MCF 10A (cell line): ENCODE data around the gene PARK7. TPM values are rescaled to one million over a fixed set of nuclear protein-coding genes. Genes with fewer than 3 reads are reported as not detected.

Experiments used
- BruUV-seq: library from RNA; stranded (reverse); fragments of 400-500 nt; replicated peaks from 2 replicates; lab custom pipeline; 2021; lab: Mats Ljungman, UMichigan
- CTCF ChIA-PET: fragments of 300-600 bp; sonication (Branson Sonifier 250); formaldehyde crosslinking; extraction: SDS; loops from one replicate; lab custom pipeline; 2021; ENCODE audit warnings: antibody characterized with exemption, inconsistent platforms; lab: Yijun Ruan, JAX
- POLR2A ChIA-PET: fragments of 300-600, 350-650 bp; sonication (Branson Sonifier 250); formaldehyde crosslinking; extraction: SDS; loops from one replicate; lab custom pipeline; 2020; ENCODE audit warnings: antibody characterized with exemption, inconsistent platforms; lab: Yijun Ruan, JAX
- DNase-seq: peaks from one replicate; pipeline ENCODE4 v3.0.0-alpha.2; 2018; ENCODE audit not compliant: unreplicated experiment
- H3K27ac Mint-ChIP-seq: one replicate; pipeline ENCODE4 v1.8.0; 2022; ENCODE audit warnings: mild to moderate bottlenecking, low read depth, mixed read lengths; ENCODE audit not compliant: unreplicated experiment
- H3K27me3 Mint-ChIP-seq: one replicate; pipeline ENCODE4 v1.8.0; 2022; ENCODE audit warnings: mixed read lengths; ENCODE audit not compliant: insufficient read depth, unreplicated experiment
- H3K36me3 Mint-ChIP-seq: one replicate; pipeline ENCODE4 v1.8.0; 2022; ENCODE audit warnings: mild to moderate bottlenecking, moderate library complexity, mixed read lengths; ENCODE audit not compliant: insufficient read depth, unreplicated experiment
- H3K4me1 Mint-ChIP-seq: one replicate; pipeline ENCODE4 v1.8.0; 2022; ENCODE audit warnings: mixed read lengths; ENCODE audit not compliant: insufficient read depth, unreplicated experiment
- H3K4me3 Mint-ChIP-seq: one replicate; pipeline ENCODE4 v1.8.0; 2022; ENCODE audit warnings: mild to moderate bottlenecking, moderate library complexity, mixed read lengths; ENCODE audit not compliant: unreplicated experiment
- H3K9me3 Mint-ChIP-seq: one replicate; pipeline ENCODE4 v1.8.0; 2022; ENCODE audit warnings: mixed read lengths; ENCODE audit not compliant: unreplicated experiment
- intact Hi-C: fragments of 100-400 bp; cut with micrococcal nuclease; formaldehyde crosslinking; loops from 2 replicates; pipeline ENCODE4 v1.14.1; 2022
- total RNA-seq: library from RNA; stranded (reverse); gene quantifications from 2 replicates; pipeline ENCODE4 v1.2.3, GENCODE V29; 2022
- TF ChIP-seq, protein P1 (sequence below): fragments of 200-600 bp; IDR thresholded peaks from one replicate; pipeline ENCODE4 v1.8.0; 2022; ENCODE audit warnings: antibody characterized with exemption, mild to moderate bottlenecking; ENCODE audit not compliant: unreplicated experiment

The PARK7 gene
- total RNA-seq, 1 experiment from 2014 or later: 419 TPM

- Mint-ChIP-seq H3K27me3 (no peaks in the 10 kb centered on the region), H3K27ac (peak overlapping the region; percentile 57), H3K9me3 (no peaks in the 10 kb centered on the region), H3K4me3 (no peak overlapping the region), H3K4me1 (peaks cover 13% of the 10 kb centered on the region), H3K36me3 (peaks cover 95% of the 10 kb centered on the region)
- POLR2A ChIA-PET: no interaction called here
- BruUV-seq: no TSS peak
- DNase-seq: no peak
- intact Hi-C loops: no loop called here
- CTCF ChIA-PET: interaction anchor here (0.6 to 1.1 kb wide), 5 partner anchors 9 to 253 kb away, joined by 3 to 8 read pairs (median 3); partner anchors contain the start of gene ERRFI1
- TF ChIP-seq, protein P1, sequence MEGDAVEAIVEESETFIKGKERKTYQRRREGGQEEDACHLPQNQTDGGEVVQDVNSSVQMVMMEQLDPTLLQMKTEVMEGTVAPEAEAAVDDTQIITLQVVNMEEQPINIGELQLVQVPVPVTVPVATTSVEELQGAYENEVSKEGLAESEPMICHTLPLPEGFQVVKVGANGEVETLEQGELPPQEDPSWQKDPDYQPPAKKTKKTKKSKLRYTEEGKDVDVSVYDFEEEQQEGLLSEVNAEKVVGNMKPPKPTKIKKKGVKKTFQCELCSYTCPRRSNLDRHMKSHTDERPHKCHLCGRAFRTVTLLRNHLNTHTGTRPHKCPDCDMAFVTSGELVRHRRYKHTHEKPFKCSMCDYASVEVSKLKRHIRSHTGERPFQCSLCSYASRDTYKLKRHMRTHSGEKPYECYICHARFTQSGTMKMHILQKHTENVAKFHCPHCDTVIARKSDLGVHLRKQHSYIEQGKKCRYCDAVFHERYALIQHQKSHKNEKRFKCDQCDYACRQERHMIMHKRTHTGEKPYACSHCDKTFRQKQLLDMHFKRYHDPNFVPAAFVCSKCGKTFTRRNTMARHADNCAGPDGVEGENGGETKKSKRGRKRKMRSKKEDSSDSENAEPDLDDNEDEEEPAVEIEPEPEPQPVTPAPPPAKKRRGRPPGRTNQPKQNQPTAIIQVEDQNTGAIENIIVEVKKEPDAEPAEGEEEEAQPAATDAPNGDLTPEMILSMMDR: no peak
Observed at GRCh38 chr1:7967196-7967595, 5.7 kb downstream of the PARK7 start.

DNA sequence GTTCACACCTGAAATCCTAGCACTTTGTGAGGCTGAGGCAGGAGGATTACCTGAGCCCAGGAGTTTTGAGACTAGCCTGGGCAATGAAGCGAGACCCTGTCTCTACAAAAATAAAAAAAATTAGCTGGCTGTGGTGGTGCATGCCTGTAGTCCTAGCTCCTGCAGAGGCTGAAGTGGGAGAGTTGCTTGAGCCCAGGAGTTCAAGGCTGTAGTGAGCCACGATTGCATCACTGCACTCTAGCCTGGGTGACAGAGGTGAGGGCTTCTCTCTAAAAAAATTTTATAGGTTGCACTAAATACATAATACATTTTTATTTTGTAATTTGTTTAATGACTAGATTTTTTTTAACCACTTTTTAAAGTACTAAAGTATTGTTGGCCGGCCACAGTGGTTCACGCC is 6.1 kb downstream of the PARK7 start:
- no peaks in the 10 kb centered on the region for H3K9me3 Mint-ChIP-seq
- no peak for DNase-seq
- peaks cover 100% of the 10 kb centered on the region for H3K36me3 Mint-ChIP-seq
- BruUV-seq: no TSS peak
- peaks cover 13% of the 10 kb centered on the region for H3K4me1 Mint-ChIP-seq
- no peak overlapping the region for H3K27ac Mint-ChIP-seq
- no peak overlapping the region for H3K4me3 Mint-ChIP-seq
- H3K27me3 Mint-ChIP-seq: no peaks in the 10 kb centered on the region
- intact Hi-C loops: no loop called here
- POLR2A ChIA-PET: interaction anchor here (1.9 kb wide), 1 partner anchor 57 kb away, joined by 4 read pairs; no protein-coding TSS in a partner anchor
- CTCF ChIA-PET: interaction anchor here (0.6 kb wide), 3 partner anchors 13 to 253 kb away, joined by 3 to 4 read pairs (median 3); partner anchors contain the start of gene ERRFI1
- TF ChIP-seq, protein P1: no peak

GRCh38 chr1:7970246-7970645 is 8.7 kb downstream of the PARK7 start:
- no TSS peak for BruUV-seq

DNA sequence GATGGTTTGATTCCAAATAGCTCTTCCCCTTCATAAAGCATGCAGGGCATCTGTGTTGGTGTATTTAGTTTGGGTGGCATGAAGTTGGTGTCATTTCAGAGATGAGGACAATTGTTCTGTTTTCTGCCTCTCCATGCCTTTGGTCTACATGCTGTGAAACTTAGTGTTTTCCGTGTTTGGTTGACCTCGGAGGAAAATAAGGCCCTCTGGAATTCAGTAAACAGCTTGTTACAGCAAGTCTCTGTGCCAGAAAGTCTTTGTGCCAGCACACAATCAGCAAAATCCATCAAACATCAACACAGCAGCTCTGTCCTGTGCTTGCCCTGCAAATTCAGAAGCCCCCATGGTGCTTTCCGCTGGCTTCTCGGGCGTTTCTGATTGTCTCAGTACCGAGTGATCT is 9.5 kb downstream of the PARK7 start:
- intact Hi-C loops: no loop called here
- Mint-ChIP-seq H3K27ac (peak overlapping the region; percentile 42), H3K4me1 (peaks cover 7% of the 10 kb centered on the region), H3K9me3 (no peaks in the 10 kb centered on the region), H3K4me3 (no peak overlapping the region), H3K27me3 (no peaks in the 10 kb centered on the region), H3K36me3 (peaks cover 81% of the 10 kb centered on the region)
- no peak for DNase-seq
- TF ChIP-seq, protein P1: no peak
- POLR2A ChIA-PET: interaction anchor here (1.2 kb wide), 1 partner anchor 9 kb away, joined by 4 read pairs; the partner anchor contains the start of gene PARK7
- BruUV-seq: no TSS peak
- CTCF ChIA-PET: interaction anchor here (1.2 to 1.9 kb wide), 2 partner anchors 31 to 343 kb away, joined by 4 to 7 read pairs; no protein-coding TSS in a partner anchor

More at GRCh38 chr1:7970246-7970645, 8.7 kb downstream of the PARK7 start:
- Mint-ChIP-seq H3K4me1 (peaks cover 7% of the 10 kb centered on the region), H3K4me3 (no peak overlapping the region), H3K27ac (no peak overlapping the region), H3K9me3 (no peaks in the 10 kb centered on the region), H3K27me3 (no peaks in the 10 kb centered on the region), H3K36me3 (peaks cover 83% of the 10 kb centered on the region)
- no peak for DNase-seq
- CTCF ChIA-PET: interaction anchor here (1.2 to 1.9 kb wide), 2 partner anchors 31 to 344 kb away, joined by 4 to 7 read pairs; no protein-coding TSS in a partner anchor
- intact Hi-C loops: no loop called here
- TF ChIP-seq, protein P1: no peak
- POLR2A ChIA-PET: interaction anchor here (0.7 to 1.2 kb wide), 2 partner anchors 9 to 16 kb away, joined by 3 to 4 read pairs; partner anchors contain the start of gene PARK7
